ENCODE data around the gene ICAM4.
"Not testable (repeated sequence)": the region's sequence is repeated elsewhere in the genome, so short reads cannot be mapped to it uniquely, and the experiment has no call there.

The ICAM4 gene

GRCh38 chr19:10269333-10270179, 17.2 kb upstream of the ICAM4 start:
- peak; percentile 95 for DNase-seq

- peak; percentile 89 for DNase-seq
Observed at GRCh38 chr19:10270180-10270615, 16.6 kb upstream of the ICAM4 start.

- peak; percentile 91 for DNase-seq
Observed at GRCh38 chr19:10270616-10271394, 15.9 kb upstream of the ICAM4 start, which contains the start of gene ICAM1. Gene ICAM1 (plus strand): TSS chr19:10271120. CDS start chr19:10271160, 40 bp downstream.

GRCh38 chr19:10271543-10272086, 15.1 kb upstream of the ICAM4 start:
- DNase-seq, result peak; percentile 80

- no peak for DNase-seq
Observed at GRCh38 chr19:10274589-10274988, 12.2 kb upstream of the ICAM4 start.

- no peak for DNase-seq
Observed at GRCh38 chr19:10277795-10278589, 8.8 kb upstream of the ICAM4 start.

GRCh38 chr19:10278935-10279334, 7.8 kb upstream of the ICAM4 start:
- DNase-seq, result no peak

- DNase-seq, result no peak
Observed at GRCh38 chr19:10279737-10280442, 6.9 kb upstream of the ICAM4 start.

- not testable (repeated sequence) for DNase-seq
Observed at GRCh38 chr19:10282043-10282442, 4.7 kb upstream of the ICAM4 start.

GRCh38 chr19:10283301-10284064, 3.3 kb upstream of the ICAM4 start:
- DNase-seq, result no peak

GRCh38 chr19:10284065-10284959, 2.4 kb upstream of the ICAM4 start:
- DNase-seq, result no peak

- DNase-seq, result no peak
Observed at GRCh38 chr19:10284960-10285278, 1.8 kb upstream of the ICAM4 start.

GRCh38 chr19:10285393-10285792, 1.4 kb upstream of the ICAM4 start:
- DNase-seq, result no peak

- peak; percentile 76 for DNase-seq
Observed at GRCh38 chr19:10288662-10289166, 2.0 kb downstream of the ICAM4 start.

GRCh38 chr19:10289167-10289835, 2.5 kb downstream of the ICAM4 start:
- peak; percentile 88 for DNase-seq

GRCh38 chr19:10289836-10290356, 3.1 kb downstream of the ICAM4 start, which contains the start of gene ICAM5:
Gene ICAM5 (plus strand): TSS chr19:10289952. CDS start chr19:10290044, 92 bp downstream.
- DNase-seq, result peak; percentile 80

- DNase-seq, result no peak
Observed at GRCh38 chr19:10290357-10290875, 3.7 kb downstream of the ICAM4 start.

GRCh38 chr19:10290876-10291553, 4.3 kb downstream of the ICAM4 start:
- peak; percentile 84 for DNase-seq

All from activated effector memory CD4-positive, alpha-beta T cell treated with anti-CD3 and anti-CD28 coated beads, Interleukin-2, amount 50 U/mL, for 16 hours (primary cell).